Panc1 (cell line): ENCODE results near the gene DRGX.

Experiments
- CTCF ChIP-seq: fragments of 450-650 bp; IDR thresholded peaks from 2 replicates; pipeline ENCODE4 v1.5.1; 2017; ENCODE audit warnings: mild to moderate bottlenecking
- POLR2AphosphoS5 ChIP-seq: IDR thresholded peaks from 2 replicates; pipeline ENCODE4 v1.6.1; 2012; ENCODE audit warnings: mild to moderate bottlenecking, low read depth, low read length, moderate library complexity
- SIN3A ChIP-seq: IDR thresholded peaks from 2 replicates; pipeline ENCODE4 v1.6.1; 2012; ENCODE audit warnings: low read depth, mild to moderate bottlenecking, low read length, moderate library complexity, borderline replicate concordance; ENCODE audit not compliant: insufficient read depth

- no peak for TF ChIP-seq CTCF
- TF ChIP-seq SIN3A, result no peak
- TF ChIP-seq POLR2AphosphoS5, result no peak
Observed at GRCh38 chr10:49356181-49356580, 39.7 kb downstream of the DRGX start.
